Stimulated activated CD8-positive, alpha-beta memory T cell treated with anti-CD3 and anti-CD28 coated beads, Interleukin-15, amount 100 ng/mL, for 24 hours (primary cell): ENCODE data around the gene GTF2F2.

Experiments
- DNase-seq: peaks from one replicate; pipeline ENCODE4 v3.0.0-alpha.2; 2020; ENCODE audit warnings: low read depth

The GTF2F2 gene

GRCh38 chr13:45120967-45121831, 889 bp downstream of the GTF2F2 start:
- no peak for DNase-seq

GRCh38 chr13:45122941-45123340, 2.6 kb downstream of the GTF2F2 start:
- no peak for DNase-seq

GRCh38 chr13:45132369-45133064, 12.2 kb downstream of the GTF2F2 start:
- DNase-seq: no peak

GRCh38 chr13:45133396-45134118, 13.2 kb downstream of the GTF2F2 start:
- no peak for DNase-seq

GRCh38 chr13:45136741-45137504, 16.6 kb downstream of the GTF2F2 start:
- DNase-seq: no peak

- DNase-seq: no peak
These were observed 17.2 kb downstream of the GTF2F2 start for GRCh38 chr13:45137526-45137925.

GRCh38 chr13:45138282-45138681, 18.0 kb downstream of the GTF2F2 start:
- DNase-seq: no peak

GRCh38 chr13:45141369-45141768, 21.1 kb downstream of the GTF2F2 start:
- no peak for DNase-seq

GRCh38 chr13:45142440-45143345, 22.4 kb downstream of the GTF2F2 start:
- DNase-seq: no peak

- DNase-seq: no peak
These were observed 23.0 kb downstream of the GTF2F2 start for GRCh38 chr13:45143346-45143751.

- DNase-seq: no peak
These were observed 29.7 kb downstream of the GTF2F2 start for GRCh38 chr13:45149964-45150363.

GRCh38 chr13:45156565-45157361, 36.5 kb downstream of the GTF2F2 start:
- DNase-seq: no peak

- no peak for DNase-seq
These were observed 41.9 kb downstream of the GTF2F2 start for GRCh38 chr13:45162194-45162593.

- DNase-seq: no peak
These were observed 42.5 kb downstream of the GTF2F2 start for GRCh38 chr13:45162821-45163220.

- DNase-seq: no peak
These were observed 46.5 kb downstream of the GTF2F2 start for GRCh38 chr13:45166858-45167257.

- no peak for DNase-seq
These were observed 47.6 kb downstream of the GTF2F2 start for GRCh38 chr13:45167611-45168554.

GRCh38 chr13:45168555-45168930, 48.2 kb downstream of the GTF2F2 start:
- DNase-seq: no peak

- no peak for DNase-seq
These were observed 54.2 kb downstream of the GTF2F2 start for GRCh38 chr13:45174478-45174877.
